Progenitor cell of endocrine pancreas (in vitro differentiated cells): Measurements from ENCODE around the gene IFIT1B. TPM values are rescaled to one million over a fixed set of nuclear protein-coding genes. Genes with fewer than 3 reads are reported as not detected.

Experiments used
- DNase-seq: peaks from one replicate; pipeline ENCODE4 v3.0.0; 2021; ENCODE audit warnings: low spot score; ENCODE audit not compliant: unreplicated experiment
- H3K27ac Mint-ChIP-seq: 2 replicates; pipeline ENCODE4 v1.8.0; 2021; ENCODE audit warnings: mild to moderate bottlenecking, moderate library complexity, mixed read lengths
- H3K27me3 Mint-ChIP-seq: 2 replicates; pipeline ENCODE4 v1.8.0; 2021; ENCODE audit warnings: mixed read lengths
- H3K36me3 Mint-ChIP-seq: 2 replicates; pipeline ENCODE4 v1.8.0; 2022; ENCODE audit warnings: mixed read lengths; ENCODE audit not compliant: insufficient read depth
- H3K4me1 Mint-ChIP-seq: 2 replicates; pipeline ENCODE4 v1.8.0; 2021; ENCODE audit warnings: low read depth, mixed read lengths
- H3K4me3 Mint-ChIP-seq: 2 replicates; pipeline ENCODE4 v1.8.0; 2021; ENCODE audit warnings: low read depth, mild to moderate bottlenecking, moderate library complexity, mixed read lengths
- H3K9me3 Mint-ChIP-seq: 2 replicates; pipeline ENCODE4 v1.8.0; 2021; ENCODE audit warnings: low read depth, mixed read lengths
- CTCF ChIP-seq: fragments of 200-600 bp; sonication (generic); IDR thresholded peaks from one replicate; pipeline ENCODE4 v1.5.0; 2021; ENCODE audit warnings: antibody characterized with exemption, mild to moderate bottlenecking; ENCODE audit not compliant: unreplicated experiment
- total RNA-seq: library from RNA; stranded (reverse); gene quantifications from 2 replicates; pipeline ENCODE4 v1.2.1, GENCODE V29; 2021

The IFIT1B gene
- total RNA-seq, 1 donor from 2014 or later, result not detected

- Mint-ChIP-seq H3K27ac (no peak overlapping the region), H3K4me3 (no peak overlapping the region), H3K36me3 (peaks cover 7% of the 10 kb centered on the region), H3K9me3 (peaks cover 9% of the 10 kb centered on the region), H3K27me3 (no peaks in the 10 kb centered on the region), H3K4me1 (peaks cover 33% of the 10 kb centered on the region)
- TF ChIP-seq CTCF, result no peak
- no peak for DNase-seq
Observed at GRCh38 chr10:89355394-89355931, 22.4 kb upstream of the IFIT1B start.

GRCh38 chr10:89357096-89357495, 20.8 kb upstream of the IFIT1B start:
- peaks cover 19% of the 10 kb centered on the region for H3K4me1 Mint-ChIP-seq
- peaks cover 9% of the 10 kb centered on the region for H3K9me3 Mint-ChIP-seq
- no peak overlapping the region for H3K4me3 Mint-ChIP-seq
- peaks cover 7% of the 10 kb centered on the region for H3K36me3 Mint-ChIP-seq
- H3K27me3 Mint-ChIP-seq, result no peaks in the 10 kb centered on the region
- H3K27ac Mint-ChIP-seq, result no peak overlapping the region
- DNase-seq, result no peak
- no peak for TF ChIP-seq CTCF

- H3K27me3 Mint-ChIP-seq, result no peaks in the 10 kb centered on the region
- no peak for TF ChIP-seq CTCF
- no peak overlapping the region for H3K27ac Mint-ChIP-seq
- no peak for DNase-seq
- H3K4me1 Mint-ChIP-seq, result peaks cover 10% of the 10 kb centered on the region
- peaks cover 7% of the 10 kb centered on the region for H3K36me3 Mint-ChIP-seq
- H3K4me3 Mint-ChIP-seq, result no peak overlapping the region
- peaks cover 9% of the 10 kb centered on the region for H3K9me3 Mint-ChIP-seq
Observed at GRCh38 chr10:89357975-89358374, 19.9 kb upstream of the IFIT1B start.

GRCh38 chr10:89360157-89360556, 17.7 kb upstream of the IFIT1B start:
- peaks cover 5% of the 10 kb centered on the region for H3K4me1 Mint-ChIP-seq
- H3K36me3 Mint-ChIP-seq, result no peaks in the 10 kb centered on the region
- no peaks in the 10 kb centered on the region for H3K9me3 Mint-ChIP-seq
- no peak for TF ChIP-seq CTCF
- no peak overlapping the region for H3K27ac Mint-ChIP-seq
- DNase-seq, result no peak
- no peak overlapping the region for H3K4me3 Mint-ChIP-seq
- no peaks in the 10 kb centered on the region for H3K27me3 Mint-ChIP-seq

GRCh38 chr10:89362929-89363328, 14.9 kb upstream of the IFIT1B start:
- no peak for DNase-seq
- Mint-ChIP-seq H3K4me3 (no peak overlapping the region), H3K36me3 (no peaks in the 10 kb centered on the region), H3K9me3 (peaks cover 5% of the 10 kb centered on the region), H3K27me3 (no peaks in the 10 kb centered on the region), H3K27ac (no peak overlapping the region), H3K4me1 (peaks cover 10% of the 10 kb centered on the region)
- no peak for TF ChIP-seq CTCF
